Muscle of leg (tissue), 11 donors: ENCODE results near the gene CSTB. TPM values are rescaled to one million over a fixed set of nuclear protein-coding genes. Genes with fewer than 3 reads are reported as not detected.

Source experiments
- DNase-seq: peaks from one replicate; pipeline ENCODE4 v3.0.0; 2013
- H3K27ac ChIP-seq: one replicate; pipeline ENCODE4 v1.5.1; 2013; ENCODE audit warnings: mild to moderate bottlenecking, low read length, control low read depth
- H3K27me3 ChIP-seq: one replicate; pipeline ENCODE4 v1.6.1; 2013; ENCODE audit warnings: low read length; ENCODE audit not compliant: control insufficient read depth, insufficient read depth
- H3K36me3 ChIP-seq: one replicate; pipeline ENCODE4 v1.6.1; 2013; ENCODE audit warnings: low read length; ENCODE audit not compliant: control insufficient read depth, insufficient read depth
- H3K4me1 ChIP-seq: one replicate; pipeline ENCODE4 v1.6.1; 2013; ENCODE audit warnings: low read length; ENCODE audit not compliant: control insufficient read depth, insufficient read depth
- H3K4me3 ChIP-seq: one replicate; pipeline ENCODE4 v1.5.1; 2013; ENCODE audit warnings: low read length, control low read depth
- H3K9me3 ChIP-seq: replicated peaks from 2 replicates; pipeline ENCODE4 v1.6.1; 2013; ENCODE audit warnings: low read depth, low read length; ENCODE audit not compliant: control insufficient read depth
- WGBS: methylation state at CpG from one replicate; pipeline ENCODE4 v1.1.5; 2013; ENCODE audit warnings: missing lambda C conversion rate; ENCODE audit not compliant: insufficient coverage; 5-methylcytosine and 5-hydroxymethylcytosine counted together
- polyA plus RNA-seq, 8 donors: library from polyadenylated mRNA; unstranded; fragments of 120-200 nt; gene quantifications; one replicate each; pipeline versions ENCODE4 v1.2.1 to v1.2.3, GENCODE V29; 2013; ENCODE audit warnings: inconsistent platforms in 1 of 8, low replicate concordance in 1 of 8; ENCODE audit not compliant: insufficient read length in 8 of 8, insufficient read depth in 1 of 8
- total RNA-seq: library from RNA; stranded (reverse); fragments of 120-200 nt; gene quantifications from one replicate; pipeline ENCODE4 v1.2.4, GENCODE V29; 2013

CSTB gene
- total and polyA plus RNA-seq, 9 donors: 5.6 to 26.0 (median 22.8) TPM

GRCh38 chr21:43752758-43753438 is 23.2 kb downstream of the CSTB start:
- Histone ChIP-seq H3K36me3 (peaks cover 83% of the 10 kb centered on the region), H3K4me1 (peaks cover 10% of the 10 kb centered on the region)
- 85% methylated on average over 28 of the region's 28 CpGs for WGBS

GRCh38 chr21:43751955-43752591 is 24.0 kb downstream of the CSTB start:
- no peak overlapping the region for H3K27ac ChIP-seq
- DNase-seq: no peak
- no peaks in the 10 kb centered on the region for H3K27me3 ChIP-seq
- WGBS: 89% methylated on average over 26 of the region's 31 CpGs
- peaks cover 89% of the 10 kb centered on the region for H3K36me3 ChIP-seq
- no peak overlapping the region for H3K4me3 ChIP-seq
- H3K4me1 ChIP-seq: peaks cover 2% of the 10 kb centered on the region
- H3K9me3 ChIP-seq: no peaks in the 10 kb centered on the region

More at GRCh38 chr21:43752758-43753438, 23.2 kb downstream of the CSTB start:
- no peak overlapping the region for H3K27ac ChIP-seq
- H3K9me3 ChIP-seq: no peaks in the 10 kb centered on the region
- H3K27me3 ChIP-seq: no peaks in the 10 kb centered on the region
- no peak overlapping the region for H3K4me3 ChIP-seq
- no peak for DNase-seq

GRCh38 chr21:43750339-43751033 is 25.6 kb downstream of the CSTB start:
- no peaks in the 10 kb centered on the region for H3K27me3 ChIP-seq
- no peaks in the 10 kb centered on the region for H3K9me3 ChIP-seq
- no peaks in the 10 kb centered on the region for H3K4me1 ChIP-seq
- H3K4me3 ChIP-seq: no peak overlapping the region
- peaks cover 87% of the 10 kb centered on the region for H3K36me3 ChIP-seq
- no peak overlapping the region for H3K27ac ChIP-seq
- no peak for DNase-seq
- 93% methylated on average over 23 of the region's 28 CpGs for WGBS

GRCh38 chr21:43749651-43750262 is 26.4 kb downstream of the CSTB start:
- H3K9me3 ChIP-seq: no peaks in the 10 kb centered on the region
- H3K27ac ChIP-seq: no peak overlapping the region
- H3K4me3 ChIP-seq: no peak overlapping the region
- 91% methylated on average over 11 of the region's 18 CpGs for WGBS
- H3K36me3 ChIP-seq: peaks cover 82% of the 10 kb centered on the region
- DNase-seq: no peak
- no peaks in the 10 kb centered on the region for H3K4me1 ChIP-seq
- H3K27me3 ChIP-seq: no peaks in the 10 kb centered on the region

GRCh38 chr21:43748622-43749021 is 27.5 kb downstream of the CSTB start:
- Histone ChIP-seq H3K9me3 (no peaks in the 10 kb centered on the region), H3K4me1 (no peaks in the 10 kb centered on the region), H3K27ac (no peak overlapping the region), H3K27me3 (no peaks in the 10 kb centered on the region), H3K4me3 (no peak overlapping the region), H3K36me3 (peaks cover 82% of the 10 kb centered on the region)
- 88% methylated on average over 16 of the region's 17 CpGs for WGBS
- no peak for DNase-seq

GRCh38 chr21:43745772-43746517 is 30.2 kb downstream of the CSTB start:
- Histone ChIP-seq H3K4me3 (no peak overlapping the region), H3K36me3 (peaks cover 68% of the 10 kb centered on the region), H3K27me3 (no peaks in the 10 kb centered on the region), H3K4me1 (no peaks in the 10 kb centered on the region), H3K27ac (no peak overlapping the region), H3K9me3 (no peaks in the 10 kb centered on the region)
- WGBS: 90% methylated on average over 16 of the region's 16 CpGs
- no peak for DNase-seq

- WGBS: 95% methylated on average over 18 of the region's 18 CpGs
- Histone ChIP-seq H3K27ac (no peak overlapping the region), H3K27me3 (no peaks in the 10 kb centered on the region), H3K4me1 (no peaks in the 10 kb centered on the region), H3K9me3 (no peaks in the 10 kb centered on the region), H3K4me3 (no peak overlapping the region), H3K36me3 (peaks cover 62% of the 10 kb centered on the region)
- DNase-seq: no peak
Measured at GRCh38 chr21:43744725-43745124, 31.4 kb downstream of the CSTB start.

- Histone ChIP-seq H3K4me3 (no peak overlapping the region), H3K27ac (no peak overlapping the region), H3K36me3 (peaks cover 57% of the 10 kb centered on the region), H3K27me3 (no peaks in the 10 kb centered on the region), H3K4me1 (no peaks in the 10 kb centered on the region), H3K9me3 (no peaks in the 10 kb centered on the region)
- DNase-seq: no peak
- WGBS: 81% methylated on average over 7 of the region's 8 CpGs
Measured at GRCh38 chr21:43743947-43744346, 32.2 kb downstream of the CSTB start.

- no peaks in the 10 kb centered on the region for H3K4me1 ChIP-seq
- peaks cover 36% of the 10 kb centered on the region for H3K36me3 ChIP-seq
- 53% methylated on average over 21 of the region's 28 CpGs for WGBS
- H3K9me3 ChIP-seq: no peaks in the 10 kb centered on the region
- H3K4me3 ChIP-seq: no peak overlapping the region
- no peak overlapping the region for H3K27ac ChIP-seq
- H3K27me3 ChIP-seq: no peaks in the 10 kb centered on the region
- no peak for DNase-seq
Measured at GRCh38 chr21:43741423-43742096, 34.5 kb downstream of the CSTB start.
